Measurements from ENCODE around the gene CEP68.

DNA sequence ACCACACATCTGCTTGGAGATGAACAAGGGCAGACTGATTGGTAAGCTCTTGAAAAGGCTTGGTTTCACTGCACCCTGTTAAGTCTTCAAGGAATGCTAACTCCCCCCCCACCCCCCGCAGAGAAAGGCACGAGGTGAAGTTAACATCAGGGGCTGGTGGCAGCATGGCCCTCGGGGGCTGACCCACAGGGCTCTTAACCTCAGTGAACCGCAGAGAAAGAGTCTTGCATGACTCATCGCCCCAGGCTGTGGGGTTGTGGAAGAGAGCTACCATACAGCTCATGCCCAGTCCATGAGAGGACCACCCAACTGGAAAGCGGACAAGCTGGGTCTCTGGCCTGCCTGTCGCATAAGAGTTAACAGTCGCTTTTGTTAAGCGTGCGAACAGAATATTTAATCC, 10.6 kb upstream of the CEP68 start:
- TF ChIP-seq POLR2A (IDR thresholded peaks at IDR 0.05): no peak
- no peak for TF ChIP-seq CTCF (IDR thresholded peaks at IDR 0.05)
